ENCODE results near the gene ACVR1. TPM values are rescaled to one million over a fixed set of nuclear protein-coding genes. Genes with fewer than 3 reads are reported as not detected.

ACVR1 gene
- total and polyA plus RNA-seq, 2 of the 13 experiments (the other 11 are each of a cell fraction or from before 2014, with no cell fraction given) = 2.3 to 5.4 TPM

GRCh38 chr2:157793053-157793612 lies 83.0 kb downstream of the ACVR1 start:
- no TSS peak for BruUV-seq (replicated peaks)
- TF ChIP-seq KDM5A (IDR thresholded peaks at IDR 0.05; ENCODE audit: borderline replicate concordance, low read length) (no peak), ZNF280B (CRISPR knock-in tag; IDR thresholded peaks at IDR 0.05; ENCODE audit: borderline replicate concordance) (no peak), SMAD9 (CRISPR knock-in tag; IDR thresholded peaks at IDR 0.05) (no peak), ZNF513 (CRISPR knock-in tag; conservative IDR thresholded peaks at IDR 0.05) (no peak), KDM6A (CRISPR knock-in tag; IDR thresholded peaks at IDR 0.05; ENCODE audit: low read depth) (no peak), ATM (IDR thresholded peaks at IDR 0.05; ENCODE audit: borderline replicate concordance) (no peak), MBNL3 (CRISPR knock-in tag; conservative IDR thresholded peaks at IDR 0.05) (no peak), ZSCAN31 (CRISPR knock-in tag; IDR thresholded peaks at IDR 0.05; ENCODE audit: low read depth) (no peak), SRF (IDR thresholded peaks at IDR 0.05; ENCODE audit: low read depth, low read length) (no peak), BCL3 (CRISPR knock-in tag; IDR thresholded peaks at IDR 0.05) (no peak)
- in situ Hi-C loops (cut with HindIII; ENCODE audit: extremely low pct_ligation_motif_present, low pct_unique_long_range_greater_than_20kb) = no loop called here
- H3K9ac ChIP-seq (ENCODE audit: insufficient read depth, low read depth, low read length) = no peak overlapping the region
- H2AFZ ChIP-seq (ENCODE audit: low read length) = no peak overlapping the region
- ATAC-seq = peak; percentile 71
- FAIRE-seq = no peak
- H3K4me1 ChIP-seq (ENCODE audit: insufficient read depth, low read length) = peaks cover 8% of the 10 kb centered on the region
- DNase-seq (ENCODE audit: low spot score) = no peak
- H3K27me3 ChIP-seq (ENCODE audit: control insufficient read depth in 1 of 2, insufficient read depth in 2 of 2, low read length in 2 of 2) = no peaks in the 10 kb centered on the region
- intact Hi-C loops (cut with micrococcal nuclease; ENCODE audit: unreplicated experiment) = no loop called here
- H3K4me2 ChIP-seq (ENCODE audit: low read depth, low read length) = no peak overlapping the region
- H3K79me2 ChIP-seq (ENCODE audit: insufficient read depth, low read length) = no peaks in the 10 kb centered on the region
- H4K20me1 ChIP-seq (ENCODE audit: insufficient read depth, low read length) = no peaks in the 10 kb centered on the region
- H3K4me3 ChIP-seq (replicated peaks in 1 of 3; ENCODE audit: insufficient read depth in 1 of 3, low read depth in 2 of 3, low read length in 3 of 3) = no peak overlapping the region
- no peak overlapping the region for H3K27ac ChIP-seq (ENCODE audit: extremely low read length, insufficient read depth, low read length)
- CTCF ChIA-PET (ENCODE audit: low intra/inter-chr PET ratio, low total read pairs) = no interaction called here
- H3K9me3 ChIP-seq (ENCODE audit: low read length) = no peaks in the 10 kb centered on the region
- POLR2A ChIA-PET = no interaction called here
- peaks cover 0 to 5% of the 10 kb centered on the region in 2 experiments; a peak in 1 of 5 replicates for H3K36me3 ChIP-seq (replicated peaks in 1 of 2; ENCODE audit: control insufficient read depth in 1 of 2, insufficient read depth in 2 of 2, low read length in 2 of 2)
